Stimulated activated memory B cell treated with anti-CD40 and anti-IgM and Interleukin-4, amounts not matched to agents 10 μg/mL and 1 μg/mL and 100 μg/mL, for 72 hours (primary cell): ENCODE measurements around the gene RXRA.
"Not testable (repeated sequence)": the region's sequence is repeated elsewhere in the genome, so short reads cannot be mapped to it uniquely, and the experiment has no call there.

Experiments
- ATAC-seq: fragments of 150-1000 bp; cut with Tn5 transposase; 2 replicates; pipeline ENCODE4 v1.10.0; 2021
- H3K27ac Mint-ChIP-seq: one replicate; pipeline ENCODE4 v1.8.0; 2022; ENCODE audit warnings: mild to moderate bottlenecking, mixed read lengths
- H3K27me3 Mint-ChIP-seq: one replicate; pipeline ENCODE4 v1.8.0; 2022; ENCODE audit warnings: mixed read lengths
- H3K36me3 Mint-ChIP-seq: one replicate; pipeline ENCODE4 v1.8.0; 2022; ENCODE audit warnings: mixed read lengths
- H3K4me1 Mint-ChIP-seq: one replicate; pipeline ENCODE4 v1.8.0; 2022; ENCODE audit warnings: mixed read lengths
- H3K4me3 Mint-ChIP-seq: one replicate; pipeline ENCODE4 v1.8.0; 2022; ENCODE audit warnings: mild to moderate bottlenecking, moderate library complexity, mixed read lengths
- H3K9me3 Mint-ChIP-seq: one replicate; pipeline ENCODE4 v1.8.0; 2022; ENCODE audit warnings: mixed read lengths

Gene RXRA

GRCh38 chr9:134299883-134300282 is 26.4 kb upstream of the RXRA start:
- no peak overlapping the region for H3K27ac Mint-ChIP-seq
- peaks cover 8% of the 10 kb centered on the region for H3K4me1 Mint-ChIP-seq
- no peaks in the 10 kb centered on the region for H3K36me3 Mint-ChIP-seq
- no peaks in the 10 kb centered on the region for H3K9me3 Mint-ChIP-seq
- H3K27me3 Mint-ChIP-seq: peaks cover 43% of the 10 kb centered on the region
- no peak for ATAC-seq
- no peak overlapping the region for H3K4me3 Mint-ChIP-seq

DNA sequence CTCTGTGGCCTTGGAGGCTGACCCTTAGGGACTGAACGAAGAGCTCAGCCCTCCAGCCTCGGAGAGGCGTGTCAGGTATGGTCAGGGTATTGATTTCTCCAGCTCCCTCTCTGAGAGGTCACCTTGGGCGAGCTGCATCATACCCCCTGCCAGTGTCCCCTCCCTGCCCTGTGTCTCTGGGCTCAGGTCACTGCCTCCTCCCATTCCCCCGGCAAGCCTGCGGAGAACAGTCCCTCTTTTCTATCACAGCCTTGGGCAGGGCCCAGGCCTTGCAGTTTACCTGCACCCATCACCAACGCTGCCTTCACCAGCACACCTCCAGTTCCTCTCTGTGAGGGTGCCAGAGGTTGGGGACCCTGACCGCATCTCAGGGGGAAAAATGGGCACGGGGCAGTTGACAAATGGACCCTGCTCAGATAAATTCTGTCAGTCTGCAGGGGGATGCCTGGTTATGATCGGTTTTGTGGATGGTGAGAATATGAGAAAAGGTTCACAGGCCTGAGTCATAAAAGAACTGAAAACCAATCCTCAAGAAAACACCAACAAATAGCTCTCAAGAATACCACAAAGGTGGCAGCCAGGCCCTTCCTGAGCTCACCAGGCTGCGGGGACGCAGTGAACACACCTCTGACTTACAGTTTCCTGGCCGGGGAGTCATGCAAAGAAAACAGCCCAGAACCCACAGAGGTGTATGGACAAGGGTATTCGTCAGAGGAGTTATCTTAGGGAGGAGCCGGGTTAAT is 24.7 kb upstream of the RXRA start:
- H3K9me3 Mint-ChIP-seq: no peaks in the 10 kb centered on the region
- H3K4me1 Mint-ChIP-seq: peaks cover 8% of the 10 kb centered on the region
- H3K27me3 Mint-ChIP-seq: peaks cover 28% of the 10 kb centered on the region
- no peak overlapping the region for H3K27ac Mint-ChIP-seq
- no peak overlapping the region for H3K4me3 Mint-ChIP-seq
- peak; percentile 82 for ATAC-seq
- no peaks in the 10 kb centered on the region for H3K36me3 Mint-ChIP-seq

DNA sequence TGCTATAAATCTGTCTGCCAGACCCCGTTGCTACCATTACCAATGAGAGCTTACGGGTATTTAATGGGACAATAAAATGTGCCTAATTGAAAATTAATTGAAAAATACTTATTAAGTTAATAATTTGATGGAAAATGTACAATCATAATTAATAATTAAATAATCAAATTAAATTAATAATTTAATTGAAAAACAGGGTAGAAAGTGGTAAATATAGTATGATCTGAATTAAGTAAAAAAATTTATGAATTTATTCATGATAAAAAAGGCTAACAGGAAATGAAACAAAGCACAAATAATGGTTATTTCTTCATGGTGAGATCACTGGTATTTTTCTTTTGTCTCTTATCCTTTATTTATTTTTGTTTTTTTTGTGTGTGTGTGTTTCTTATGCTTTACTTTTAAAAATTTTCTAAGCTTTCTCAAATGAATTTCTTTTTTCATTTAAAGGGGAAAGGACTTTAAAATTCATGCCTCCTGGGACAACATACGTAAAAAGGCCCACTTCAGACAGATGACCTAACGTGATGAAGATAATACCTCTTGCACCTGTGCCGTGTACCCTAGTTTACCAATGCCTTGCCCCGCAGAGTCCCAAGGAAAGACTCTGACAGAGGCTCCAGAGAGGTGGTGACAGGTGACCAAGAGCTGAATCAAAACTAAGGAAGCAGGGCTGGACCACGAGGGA is 24.0 kb upstream of the RXRA start:
- Mint-ChIP-seq H3K4me1 (peaks cover 8% of the 10 kb centered on the region), H3K4me3 (no peak overlapping the region), H3K9me3 (no peaks in the 10 kb centered on the region), H3K27me3 (peaks cover 21% of the 10 kb centered on the region), H3K27ac (no peak overlapping the region), H3K36me3 (no peaks in the 10 kb centered on the region)
- ATAC-seq: no peak

- H3K27me3 Mint-ChIP-seq: peaks cover 9% of the 10 kb centered on the region
- no peak overlapping the region for H3K27ac Mint-ChIP-seq
- H3K4me1 Mint-ChIP-seq: peaks cover 8% of the 10 kb centered on the region
- H3K9me3 Mint-ChIP-seq: no peaks in the 10 kb centered on the region
- ATAC-seq: no peak
- H3K36me3 Mint-ChIP-seq: no peaks in the 10 kb centered on the region
- no peak overlapping the region for H3K4me3 Mint-ChIP-seq
Observed at GRCh38 chr9:134303601-134304000, 22.7 kb upstream of the RXRA start.

DNA sequence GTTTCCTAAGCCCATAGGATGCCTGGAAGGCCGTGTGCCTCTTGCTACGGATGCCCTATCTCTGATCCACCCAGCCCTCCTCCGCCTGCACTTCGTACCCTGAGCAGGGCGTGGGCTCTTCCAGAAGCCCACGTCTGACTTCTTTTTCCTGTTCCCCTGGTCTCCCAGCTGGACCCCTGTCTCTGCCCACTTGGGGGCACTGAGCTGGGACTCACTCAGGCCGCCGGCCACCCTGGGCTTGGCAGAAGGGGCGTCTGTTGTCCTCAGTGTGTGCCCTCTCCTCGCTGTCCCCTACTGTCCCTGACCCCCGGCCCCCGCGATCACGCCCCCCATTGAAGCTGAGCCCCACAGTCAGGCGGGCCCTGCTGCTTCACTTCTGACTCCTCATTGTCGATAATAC is 22.0 kb upstream of the RXRA start:
- Mint-ChIP-seq H3K27me3 (peaks cover 9% of the 10 kb centered on the region), H3K4me3 (no peak overlapping the region), H3K36me3 (no peaks in the 10 kb centered on the region), H3K4me1 (peaks cover 8% of the 10 kb centered on the region), H3K9me3 (no peaks in the 10 kb centered on the region), H3K27ac (no peak overlapping the region)
- ATAC-seq: no peak

- H3K9me3 Mint-ChIP-seq: no peaks in the 10 kb centered on the region
- ATAC-seq: no peak
- H3K36me3 Mint-ChIP-seq: no peaks in the 10 kb centered on the region
- peaks cover 8% of the 10 kb centered on the region for H3K4me1 Mint-ChIP-seq
- no peak overlapping the region for H3K4me3 Mint-ChIP-seq
- no peak overlapping the region for H3K27ac Mint-ChIP-seq
- H3K27me3 Mint-ChIP-seq: peaks cover 9% of the 10 kb centered on the region
Observed at GRCh38 chr9:134304690-134305089, 21.6 kb upstream of the RXRA start.

DNA sequence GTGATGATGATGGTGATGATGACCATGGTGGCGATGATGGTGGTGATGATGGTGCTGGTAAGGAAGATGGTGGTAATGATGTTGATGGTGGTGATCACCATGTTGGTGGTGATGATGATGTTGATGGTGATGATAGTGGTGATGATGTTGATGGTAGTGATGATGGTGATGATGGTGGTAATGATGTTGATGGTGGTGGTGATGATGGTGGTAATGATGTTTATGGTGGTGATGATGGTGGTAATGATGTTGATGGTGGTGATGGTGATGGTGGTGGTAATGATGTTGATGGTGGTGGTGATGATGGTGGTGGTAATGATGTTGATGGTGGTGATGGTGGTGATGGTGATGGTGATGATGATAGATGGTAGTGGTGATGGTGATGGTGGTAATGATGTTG is 20.7 kb upstream of the RXRA start:
- H3K4me1 Mint-ChIP-seq: peaks cover 8% of the 10 kb centered on the region
- ATAC-seq: no peak
- no peaks in the 10 kb centered on the region for H3K36me3 Mint-ChIP-seq
- H3K27ac Mint-ChIP-seq: no peak overlapping the region
- no peaks in the 10 kb centered on the region for H3K9me3 Mint-ChIP-seq
- H3K27me3 Mint-ChIP-seq: peaks cover 6% of the 10 kb centered on the region
- H3K4me3 Mint-ChIP-seq: no peak overlapping the region

GRCh38 chr9:134306042-134306441 is 20.2 kb upstream of the RXRA start:
- H3K9me3 Mint-ChIP-seq, H3K27ac Mint-ChIP-seq, H3K36me3 Mint-ChIP-seq, H3K4me3 Mint-ChIP-seq, H3K27me3 Mint-ChIP-seq, H3K4me1 Mint-ChIP-seq, ATAC-seq: not testable (repeated sequence)

GRCh38 chr9:134306636-134307600 is 19.3 kb upstream of the RXRA start:
- H3K4me3 Mint-ChIP-seq: no peak overlapping the region
- peaks cover 1% of the 10 kb centered on the region for H3K4me1 Mint-ChIP-seq
- H3K36me3 Mint-ChIP-seq: no peaks in the 10 kb centered on the region
- H3K27me3 Mint-ChIP-seq: no peaks in the 10 kb centered on the region
- no peak overlapping the region for H3K27ac Mint-ChIP-seq
- peak; percentile 43 for ATAC-seq
- no peaks in the 10 kb centered on the region for H3K9me3 Mint-ChIP-seq

DNA sequence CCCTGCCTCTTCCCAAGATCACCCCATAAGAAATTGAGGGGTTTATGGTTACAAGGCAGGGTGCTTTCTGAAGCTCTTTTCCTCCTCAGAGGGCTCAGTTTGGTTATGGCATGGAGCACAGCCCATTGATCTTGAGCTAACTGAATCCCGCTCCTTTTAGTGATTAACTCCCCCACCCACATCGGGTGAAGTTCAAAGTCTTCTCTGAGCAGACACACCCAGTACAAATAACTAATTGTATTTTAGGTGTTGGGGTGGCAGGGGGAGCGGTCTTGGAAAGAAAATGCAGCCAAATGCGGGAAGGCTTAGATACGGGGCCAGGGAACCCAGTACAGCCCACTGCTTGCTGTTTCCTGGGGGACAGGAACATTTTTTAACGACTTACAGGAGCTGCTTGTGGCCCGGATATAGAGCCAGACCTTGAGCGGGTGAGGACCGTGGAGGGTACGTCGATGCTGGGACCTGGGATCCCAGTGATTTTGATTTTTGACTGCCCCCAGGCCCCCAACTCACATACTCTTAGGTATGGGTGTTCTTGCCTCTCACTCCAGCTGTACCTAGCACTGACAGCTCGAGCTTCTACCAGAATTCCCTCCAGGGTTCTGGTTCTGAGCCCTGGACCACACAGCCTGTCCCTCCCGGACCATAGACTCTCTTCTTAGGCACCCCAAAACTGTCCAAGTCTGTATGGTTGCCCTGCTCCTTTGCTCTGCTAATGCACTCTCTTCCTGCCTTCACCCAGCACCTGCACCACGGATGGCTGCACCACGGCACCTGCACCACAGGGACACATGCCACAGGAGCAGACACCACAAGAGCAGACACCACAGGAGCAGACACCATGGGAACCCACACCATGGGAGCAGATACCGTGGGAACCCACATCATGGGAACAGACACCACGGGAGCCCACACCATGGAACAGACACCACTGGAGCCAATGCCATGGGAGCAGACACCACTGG is 18.3 kb upstream of the RXRA start:
- Mint-ChIP-seq H3K36me3 (no peaks in the 10 kb centered on the region), H3K27ac (no peak overlapping the region)

GRCh38 chr9:134308639-134309220 is 17.5 kb upstream of the RXRA start:
- not testable (repeated sequence) for ATAC-seq, H3K36me3 Mint-ChIP-seq, H3K9me3 Mint-ChIP-seq, H3K27ac Mint-ChIP-seq, H3K4me3 Mint-ChIP-seq, H3K4me1 Mint-ChIP-seq
- H3K27me3 Mint-ChIP-seq: peaks cover 16% of the 10 kb centered on the region

More for the DNA sequence above, 18.3 kb upstream of the RXRA start:
- Mint-ChIP-seq H3K27me3 (peaks cover 8% of the 10 kb centered on the region), H3K4me1 (no peaks in the 10 kb centered on the region), H3K9me3 (peaks cover 3% of the 10 kb centered on the region), H3K4me3 (no peak overlapping the region)
- no peak for ATAC-seq

- H3K27ac Mint-ChIP-seq: no peak overlapping the region
- no peak overlapping the region for H3K4me3 Mint-ChIP-seq
- H3K36me3 Mint-ChIP-seq: peaks cover 5% of the 10 kb centered on the region
- H3K4me1 Mint-ChIP-seq: peaks cover 7% of the 10 kb centered on the region
- peaks cover 37% of the 10 kb centered on the region for H3K27me3 Mint-ChIP-seq
- peaks cover 8% of the 10 kb centered on the region for H3K9me3 Mint-ChIP-seq
- ATAC-seq: no peak
Observed at GRCh38 chr9:134313470-134313869, 12.8 kb upstream of the RXRA start.

DNA sequence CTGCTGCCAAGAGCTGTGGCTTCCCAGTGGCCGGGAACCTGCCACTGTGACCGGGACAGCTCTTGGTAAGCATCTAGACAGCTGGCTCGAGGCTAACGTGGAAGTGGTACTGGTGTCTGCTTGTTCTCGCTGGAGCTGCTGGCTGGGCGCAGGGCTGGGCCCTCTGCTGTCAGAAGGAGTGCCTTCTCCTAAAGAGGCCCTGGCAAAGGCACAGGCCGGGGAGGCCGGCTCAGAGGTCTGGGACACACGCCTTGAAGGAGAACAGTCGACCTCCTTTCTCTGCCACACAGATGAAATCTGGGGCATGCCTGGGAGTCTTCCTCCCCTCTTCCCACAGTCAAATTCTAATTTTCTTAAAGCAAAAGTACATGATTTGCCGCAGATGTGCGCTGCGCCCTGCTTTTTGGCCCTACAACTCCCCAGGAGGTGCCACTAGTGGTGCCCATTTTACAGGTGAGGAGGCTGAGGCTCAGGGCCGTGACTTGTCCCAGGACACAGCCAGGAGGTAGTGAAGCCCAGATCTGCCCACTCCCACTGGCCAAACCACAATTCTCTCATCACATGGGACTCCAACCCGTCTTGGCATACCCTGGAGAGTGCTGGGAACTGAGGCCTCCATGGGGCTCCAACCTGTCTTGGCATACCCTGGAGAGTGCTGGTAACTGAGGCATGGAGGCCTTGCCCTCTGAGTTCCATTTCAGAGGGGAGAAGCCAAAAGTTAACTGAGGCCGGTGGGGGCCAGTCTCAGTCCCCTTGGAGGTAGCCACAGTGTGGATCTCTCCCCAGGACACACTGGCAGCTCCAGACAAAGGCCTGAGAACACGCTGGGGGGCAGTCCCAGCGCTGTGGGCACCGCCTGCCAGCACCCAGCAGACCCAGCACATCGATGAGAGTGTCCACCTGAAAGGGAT is 12.0 kb upstream of the RXRA start:
- Mint-ChIP-seq H3K27ac (no peak overlapping the region), H3K36me3 (peaks cover 5% of the 10 kb centered on the region), H3K27me3 (peaks cover 37% of the 10 kb centered on the region), H3K4me3 (no peak overlapping the region), H3K9me3 (peaks cover 8% of the 10 kb centered on the region), H3K4me1 (peaks cover 7% of the 10 kb centered on the region)
- ATAC-seq: no peak
